Ascending aorta (tissue), 2 donors: ENCODE measurements around the gene MRPL34. TPM values are rescaled to one million over a fixed set of nuclear protein-coding genes. Genes with fewer than 3 reads are reported as not detected.
A peak's percentile ranks its signal among the peaks of the same experiment; 100 is the strongest.
"Not testable (repeated sequence)": the region's sequence is repeated elsewhere in the genome, so short reads cannot be mapped to it uniquely, and the experiment has no call there.

Experiments
- DNase-seq, 2 donors: peaks; one replicate each; pipeline ENCODE4 v3.0.0-alpha.2; 2019; ENCODE audit warnings: low spot score in 2 of 2
- H3K27ac ChIP-seq, 2 donors: fragments of 200-600 bp; sonication (generic); one replicate each; pipeline ENCODE4 v1.5.1; 2016 to 2017; ENCODE audit warnings: mild to moderate bottlenecking in 1 of 2
- H3K27me3 ChIP-seq: fragments of 200-600 bp; sonication (generic); one replicate; pipeline ENCODE4 v1.5.1; 2017
- H3K36me3 ChIP-seq, 2 donors: fragments of 200-600 bp; sonication (generic); one replicate each; pipeline ENCODE4 v1.5.1; 2016
- H3K4me1 ChIP-seq, 2 donors: fragments of 200-600 bp; sonication (generic); one replicate each; pipeline ENCODE4 v1.5.1; 2016 to 2017; ENCODE audit warnings: mild to moderate bottlenecking in 1 of 2
- H3K4me3 ChIP-seq, 2 donors: fragments of 200-600 bp; sonication (generic); one replicate each; pipeline ENCODE4 v1.5.1; 2016 to 2017; ENCODE audit warnings: mild to moderate bottlenecking in 1 of 2
- H3K9me3 ChIP-seq, 2 donors: fragments of 200-600 bp; sonication (generic); one replicate each; pipeline ENCODE4 v1.5.1; 2016
- intact Hi-C: fragments of 100-400 bp; cut with DNase I; formaldehyde crosslinking; loops from one replicate; pipeline ENCODE4 v1.15.1; 2023
- total RNA-seq: library from RNA; depleted of rRNA; stranded (reverse); fragments of >200 nt; gene quantifications from one replicate; pipeline ENCODE4 v1.1.0, GENCODE V29; 2016
- TF ChIP-seq, protein P1 (sequence below), 3 experiments: fragments of 200-600 bp in 2 of 3; fragments of 450-650 bp in 1 of 3; sonication (generic) in 2 of 3; IDR thresholded peaks; one replicate each; pipeline ENCODE4 v1.5.1; 2016 to 2019; ENCODE audit warnings: antibody characterized with exemption in 3 of 3, mild to moderate bottlenecking in 1 of 3, moderate library complexity in 1 of 3

The MRPL34 gene
- total RNA-seq, 1 donor from 2014 or later: 98.9 TPM

DNA sequence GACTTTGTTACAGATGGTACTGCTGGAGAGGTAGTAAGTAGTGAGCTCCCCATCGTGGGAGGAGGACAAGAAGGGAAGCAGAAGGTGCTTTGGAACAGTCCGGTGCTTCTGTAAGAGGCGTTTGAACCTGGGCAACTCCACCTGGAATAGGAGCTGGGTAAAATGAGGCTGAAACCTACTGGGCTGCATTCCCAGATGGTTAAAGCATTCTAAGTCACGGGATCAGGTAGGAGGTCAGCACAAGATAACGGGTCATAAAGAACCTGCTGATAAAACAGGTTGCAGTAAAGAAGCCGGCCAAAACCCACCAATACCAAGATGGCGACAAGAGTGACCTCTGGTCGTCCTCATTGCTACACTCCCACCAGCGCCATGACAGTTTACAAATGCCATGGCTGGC is 18.9 kb upstream of the MRPL34 start:
- Histone ChIP-seq H3K36me3 (no peaks in the 10 kb centered on the region), H3K9me3 (no peaks in the 10 kb centered on the region), H3K27me3 (peaks cover 3% of the 10 kb centered on the region), H3K4me1 (peaks cover 5 to 8% of the 10 kb centered on the region in 2 donors), H3K4me3 (no peak overlapping the region), H3K27ac (no peak overlapping the region)
- DNase-seq: no peak
- intact Hi-C loops: no loop called here
- TF ChIP-seq, protein P1, sequence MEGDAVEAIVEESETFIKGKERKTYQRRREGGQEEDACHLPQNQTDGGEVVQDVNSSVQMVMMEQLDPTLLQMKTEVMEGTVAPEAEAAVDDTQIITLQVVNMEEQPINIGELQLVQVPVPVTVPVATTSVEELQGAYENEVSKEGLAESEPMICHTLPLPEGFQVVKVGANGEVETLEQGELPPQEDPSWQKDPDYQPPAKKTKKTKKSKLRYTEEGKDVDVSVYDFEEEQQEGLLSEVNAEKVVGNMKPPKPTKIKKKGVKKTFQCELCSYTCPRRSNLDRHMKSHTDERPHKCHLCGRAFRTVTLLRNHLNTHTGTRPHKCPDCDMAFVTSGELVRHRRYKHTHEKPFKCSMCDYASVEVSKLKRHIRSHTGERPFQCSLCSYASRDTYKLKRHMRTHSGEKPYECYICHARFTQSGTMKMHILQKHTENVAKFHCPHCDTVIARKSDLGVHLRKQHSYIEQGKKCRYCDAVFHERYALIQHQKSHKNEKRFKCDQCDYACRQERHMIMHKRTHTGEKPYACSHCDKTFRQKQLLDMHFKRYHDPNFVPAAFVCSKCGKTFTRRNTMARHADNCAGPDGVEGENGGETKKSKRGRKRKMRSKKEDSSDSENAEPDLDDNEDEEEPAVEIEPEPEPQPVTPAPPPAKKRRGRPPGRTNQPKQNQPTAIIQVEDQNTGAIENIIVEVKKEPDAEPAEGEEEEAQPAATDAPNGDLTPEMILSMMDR (IDR thresholded peaks at IDR 0.05): no peak

DNA sequence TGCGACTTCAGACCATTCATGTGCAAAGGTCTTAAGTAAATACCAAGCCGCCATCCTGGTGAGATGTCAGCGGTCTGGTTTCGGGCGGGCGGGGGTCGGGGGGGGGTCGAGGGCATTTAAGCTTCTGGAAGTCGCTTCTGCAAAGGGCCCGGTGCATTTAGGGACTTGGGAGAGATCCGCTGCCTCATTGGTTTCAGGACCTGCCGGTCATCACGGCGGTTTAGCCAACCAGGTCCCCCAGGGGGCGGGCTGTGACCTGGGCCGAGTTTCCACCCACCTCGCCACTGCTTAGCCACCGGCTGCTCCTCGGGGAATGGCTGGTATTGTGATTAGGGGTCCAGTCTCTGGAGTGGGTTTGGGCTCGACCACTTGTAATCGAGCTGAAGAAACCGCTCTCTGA is 16.2 kb upstream of the MRPL34 start:
- TF ChIP-seq, protein P1 (IDR thresholded peaks at IDR 0.05): no peak
- Histone ChIP-seq H3K9me3 (no peaks in the 10 kb centered on the region), H3K27me3 (no peaks in the 10 kb centered on the region), H3K27ac (no peak overlapping the region), H3K4me1 (peaks cover 3 to 10% of the 10 kb centered on the region in 2 donors), H3K4me3 (no peak overlapping the region), H3K36me3 (no peaks in the 10 kb centered on the region)
- DNase-seq: no peak
- intact Hi-C loops: no loop called here

DNA sequence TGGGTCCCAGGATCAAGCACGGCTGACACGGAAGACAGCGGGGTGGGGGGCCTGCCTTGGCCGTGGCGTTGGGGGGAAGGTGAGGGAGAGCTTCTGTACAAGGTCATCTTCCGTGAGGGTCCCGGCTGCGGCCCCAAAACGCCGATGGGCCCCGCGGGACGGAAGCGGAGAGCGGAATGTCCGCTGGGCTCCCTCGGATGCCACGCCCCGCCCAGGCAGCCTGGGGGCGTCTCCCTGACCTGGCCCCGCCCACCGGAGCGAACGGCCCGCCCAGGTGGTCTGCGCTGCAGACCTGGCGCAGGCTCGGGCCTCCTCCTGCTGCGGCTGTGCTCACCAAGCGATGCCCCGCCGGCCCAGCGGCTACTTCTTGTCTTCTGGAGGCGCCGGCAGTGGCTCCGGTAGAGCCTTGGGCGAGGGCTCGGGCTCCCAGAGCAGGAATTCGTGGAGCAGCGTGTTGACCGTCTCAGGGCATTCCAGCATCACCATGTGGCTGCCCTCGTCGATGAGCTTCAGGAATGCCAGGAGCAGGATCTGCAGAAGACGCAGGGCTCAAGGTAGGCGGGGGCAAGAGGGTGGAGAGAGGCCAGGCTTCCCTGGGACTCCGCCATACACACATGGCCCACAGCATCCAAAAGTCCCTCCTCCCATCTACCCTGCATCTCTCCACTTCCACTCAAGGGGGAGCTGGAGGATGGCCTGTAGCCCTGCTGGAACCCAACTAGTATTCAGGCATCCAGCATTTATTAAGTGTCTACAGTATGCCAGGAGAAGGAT is 13.2 kb upstream of the MRPL34 start:
- Histone ChIP-seq H3K27ac (peak overlapping the region; percentile 69 to 73), H3K4me1 (peaks cover 3 to 10% of the 10 kb centered on the region in 2 donors), H3K27me3 (no peaks in the 10 kb centered on the region), H3K4me3 (peak overlapping the region; percentile 50 to 66), H3K9me3 (no peaks in the 10 kb centered on the region), H3K36me3 (no peaks in the 10 kb centered on the region)
- TF ChIP-seq, protein P1 (IDR thresholded peaks at IDR 0.05): peak; percentile 71 to 83 (median 82)
- peak; percentile 41 to 86 for DNase-seq
- intact Hi-C loops: loop anchor here (1.0 to 5.0 kb wide), 3 partner anchors 13 to 175 kb away; partner anchors contain the start of gene MRPL34

DNA sequence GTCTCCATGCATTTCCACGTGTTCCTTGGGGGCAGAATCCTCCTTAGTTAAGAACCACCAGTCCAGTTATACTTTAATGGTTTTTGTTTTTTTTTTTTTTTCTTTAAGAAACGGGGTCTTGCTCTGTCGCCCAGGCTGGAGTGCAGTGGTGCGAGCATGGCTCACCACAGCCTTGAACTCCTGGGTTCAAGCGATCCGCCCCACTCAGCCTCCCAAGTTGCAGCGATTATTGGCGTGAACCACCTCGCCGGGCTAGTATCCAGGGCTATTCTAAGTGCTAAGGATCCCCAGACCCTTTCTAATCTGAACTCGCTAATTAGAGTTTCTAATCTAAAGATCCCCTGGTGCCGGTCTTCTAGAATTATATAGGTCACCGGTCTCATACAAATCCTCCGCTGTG is 12.1 kb upstream of the MRPL34 start:
- Histone ChIP-seq H3K27me3 (no peaks in the 10 kb centered on the region), H3K27ac (no peak overlapping the region), H3K4me3 (no peak overlapping the region), H3K4me1 (peaks cover 3 to 10% of the 10 kb centered on the region in 2 donors), H3K36me3 (peaks cover 0 to 5% of the 10 kb centered on the region in 2 donors), H3K9me3 (no peaks in the 10 kb centered on the region)
- TF ChIP-seq, protein P1 (IDR thresholded peaks at IDR 0.05): no peak
- DNase-seq: no peak
- intact Hi-C loops: loop anchor here (2.0 to 5.0 kb wide), 2 partner anchors 97 to 174 kb away; no protein-coding TSS in a partner anchor

DNA sequence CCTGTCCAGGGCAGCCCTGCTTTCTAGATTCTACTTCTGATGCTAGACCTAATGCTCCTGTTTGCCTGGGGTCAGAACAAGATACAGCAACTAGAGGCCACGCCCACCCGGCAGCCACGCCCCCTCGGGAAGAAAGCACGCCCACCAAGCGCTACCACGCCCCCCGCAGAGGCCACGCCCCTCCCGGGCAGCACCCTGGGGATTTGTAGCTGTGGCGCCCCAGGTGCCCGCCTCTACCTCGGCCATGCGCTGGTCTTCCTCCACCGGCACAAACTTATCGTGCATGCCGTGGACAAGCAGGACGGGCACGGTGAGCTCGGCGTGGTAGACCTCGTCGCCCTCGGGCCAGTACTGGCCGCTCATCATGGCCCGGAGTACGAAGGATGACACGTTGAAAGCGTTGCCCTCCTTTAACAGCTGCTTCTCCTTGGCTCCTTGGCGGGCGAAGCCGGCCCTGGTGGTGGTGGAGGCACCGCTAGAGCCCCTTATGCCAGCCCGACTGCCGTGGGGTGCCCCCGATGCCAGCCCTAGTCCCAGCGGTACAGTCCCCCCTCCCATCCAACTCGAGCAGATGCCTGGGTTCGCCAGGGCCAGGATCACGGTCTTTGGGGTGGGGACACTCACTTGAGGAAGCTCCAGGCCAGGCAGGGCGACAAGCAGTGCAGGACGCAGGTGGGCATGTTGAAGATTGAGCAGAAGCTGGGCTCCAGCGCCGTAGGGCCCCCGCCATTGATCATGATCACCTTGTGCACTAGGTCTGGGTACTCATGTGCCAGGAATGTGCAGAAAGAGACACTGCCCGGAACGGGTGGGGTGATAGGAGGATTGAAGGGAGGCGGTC is 11.4 kb upstream of the MRPL34 start:
- no peak overlapping the region for H3K27ac ChIP-seq
- no peaks in the 10 kb centered on the region for H3K27me3 ChIP-seq
- peaks cover 5% of the 10 kb centered on the region in 2 donors for H3K36me3 ChIP-seq
- no peak overlapping the region for H3K4me3 ChIP-seq
- DNase-seq: no peak
- peaks cover 3 to 10% of the 10 kb centered on the region in 2 donors for H3K4me1 ChIP-seq
- intact Hi-C loops: loop anchor here (5.0 kb wide), 1 partner anchor 173 kb away; no protein-coding TSS in a partner anchor
- no peaks in the 10 kb centered on the region for H3K9me3 ChIP-seq
- TF ChIP-seq, protein P1 (IDR thresholded peaks at IDR 0.05): no peak

DNA sequence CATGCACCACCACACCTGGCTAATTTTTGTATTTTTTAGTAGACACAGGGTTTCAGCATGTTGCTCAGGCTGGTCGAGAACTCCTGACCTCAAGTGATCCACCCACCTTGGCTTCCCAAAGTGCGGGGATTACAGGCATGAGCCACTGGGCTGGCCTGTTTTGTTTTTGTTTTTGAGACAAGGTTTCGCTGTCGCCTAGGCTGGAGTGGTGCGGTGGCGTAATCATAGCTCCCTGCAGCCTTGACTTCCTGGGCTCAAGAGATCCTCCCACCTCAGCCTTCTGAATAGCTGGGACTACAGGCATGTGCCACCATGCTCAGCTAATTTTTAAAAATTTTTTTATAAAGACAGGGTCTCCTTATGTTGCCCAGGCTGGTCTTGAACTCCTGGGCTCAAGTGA is 10.1 kb upstream of the MRPL34 start:
- intact Hi-C loops, H3K27ac ChIP-seq, H3K4me3 ChIP-seq, DNase-seq, H3K4me1 ChIP-seq, H3K27me3 ChIP-seq, H3K9me3 ChIP-seq, H3K36me3 ChIP-seq: not testable (repeated sequence)
